ENCODE data around the gene NOC2L. TPM values are rescaled to one million over a fixed set of nuclear protein-coding genes. Genes with fewer than 3 reads are reported as not detected.

Gene NOC2L
- total RNA-seq, 1 donor from 2014 or later, result 39.6 TPM

GRCh38 chr1:919271-919872 is 39.7 kb downstream of the NOC2L start:
- Histone ChIP-seq H3K4me3 (no peak overlapping the region), H3K27ac (no peak overlapping the region), H3F3A (ENCODE audit: low read depth) (peaks cover 4% of the 10 kb centered on the region), H3K36me3 (no peaks in the 10 kb centered on the region), H3K27me3 (peaks cover 100% of the 10 kb centered on the region), H3K9me3 (ENCODE audit: low read depth) (no peaks in the 10 kb centered on the region), H3K79me2 (ENCODE audit: low read depth) (no peaks in the 10 kb centered on the region), H3K4me1 (peaks cover 15% of the 10 kb centered on the region), H4K20me1 (ENCODE audit: low read depth) (peaks cover 29% of the 10 kb centered on the region), H3K4me2 (no peak overlapping the region), H3K9ac (no peak overlapping the region), H2AFZ (replicated peaks) (no peak overlapping the region)
- Mint-ChIP-seq H3K27ac (no peak overlapping the region), H3K36me3 (no peaks in the 10 kb centered on the region), H3K9me3 (no peaks in the 10 kb centered on the region), H3K4me3 (no peak overlapping the region), H3K27me3 (ENCODE audit: insufficient read depth, low read depth) (peaks cover 38% of the 10 kb centered on the region), H3K4me1 (peaks cover 43% of the 10 kb centered on the region)
- DNase-seq (ENCODE audit: low spot score), result no peak
- TF ChIP-seq EZH2phosphoT487 (IDR thresholded peaks at IDR 0.05), result no peak
- TF ChIP-seq EZH2 (IDR thresholded peaks at IDR 0.05), result no peak

- no peak for DNase-seq (ENCODE audit: low spot score)
- Histone ChIP-seq H3K79me2 (ENCODE audit: low read depth) (no peaks in the 10 kb centered on the region), H3K27ac (no peak overlapping the region), H3K9me3 (ENCODE audit: low read depth) (no peaks in the 10 kb centered on the region), H3K4me2 (no peak overlapping the region), H3K4me1 (peaks cover 15% of the 10 kb centered on the region), H3K27me3 (peaks cover 100% of the 10 kb centered on the region), H3K36me3 (no peaks in the 10 kb centered on the region), H2AFZ (replicated peaks) (no peak overlapping the region), H4K20me1 (ENCODE audit: low read depth) (peaks cover 29% of the 10 kb centered on the region), H3K9ac (no peak overlapping the region), H3K4me3 (no peak overlapping the region), H3F3A (ENCODE audit: low read depth) (peaks cover 4% of the 10 kb centered on the region)
- peak overlapping the region; percentile 35 for H3K27ac Mint-ChIP-seq
- H3K27me3 Mint-ChIP-seq (ENCODE audit: insufficient read depth, low read depth), result peaks cover 38% of the 10 kb centered on the region
- peaks cover 43% of the 10 kb centered on the region for H3K4me1 Mint-ChIP-seq
- TF ChIP-seq EZH2phosphoT487 (IDR thresholded peaks at IDR 0.05), result no peak
- no peak for TF ChIP-seq EZH2 (IDR thresholded peaks at IDR 0.05)
- no peak for TF ChIP-seq CTCF (IDR thresholded peaks at IDR 0.05)
- H3K4me3 Mint-ChIP-seq, result peak overlapping the region; percentile 44
- no peaks in the 10 kb centered on the region for H3K36me3 Mint-ChIP-seq
- no peaks in the 10 kb centered on the region for H3K9me3 Mint-ChIP-seq
Measured at GRCh38 chr1:918843-919242, 40.2 kb downstream of the NOC2L start.

GRCh38 chr1:918353-918752 is 40.7 kb downstream of the NOC2L start:
- Histone ChIP-seq H3K36me3 (no peaks in the 10 kb centered on the region), H3K79me2 (ENCODE audit: low read depth) (no peaks in the 10 kb centered on the region), H3K9me3 (ENCODE audit: low read depth) (no peaks in the 10 kb centered on the region), H3K4me1 (peaks cover 14% of the 10 kb centered on the region), H3K4me3 (no peak overlapping the region), H3K27me3 (peaks cover 100% of the 10 kb centered on the region), H3K4me2 (no peak overlapping the region), H4K20me1 (ENCODE audit: low read depth) (peaks cover 27% of the 10 kb centered on the region), H3K9ac (no peak overlapping the region), H2AFZ (replicated peaks) (no peak overlapping the region), H3F3A (ENCODE audit: low read depth) (peaks cover 4% of the 10 kb centered on the region), H3K27ac (no peak overlapping the region)
- no peak for TF ChIP-seq EZH2 (IDR thresholded peaks at IDR 0.05)
- no peak for TF ChIP-seq EZH2phosphoT487 (IDR thresholded peaks at IDR 0.05)
- TF ChIP-seq CTCF (IDR thresholded peaks at IDR 0.05), result no peak
- no peaks in the 10 kb centered on the region for H3K9me3 Mint-ChIP-seq
- no peak overlapping the region for H3K27ac Mint-ChIP-seq
- peak overlapping the region; percentile 44 for H3K4me3 Mint-ChIP-seq
- peaks cover 43% of the 10 kb centered on the region for H3K4me1 Mint-ChIP-seq
- H3K36me3 Mint-ChIP-seq, result no peaks in the 10 kb centered on the region
- peaks cover 37% of the 10 kb centered on the region for H3K27me3 Mint-ChIP-seq (ENCODE audit: insufficient read depth, low read depth)
- no peak for DNase-seq (ENCODE audit: low spot score)

GRCh38 chr1:917466-918091 is 41.5 kb downstream of the NOC2L start:
- peaks cover 34% of the 10 kb centered on the region for H3K27me3 Mint-ChIP-seq (ENCODE audit: insufficient read depth, low read depth)

More at GRCh38 chr1:917466-918091, 41.5 kb downstream of the NOC2L start:
- Histone ChIP-seq H3K36me3 (no peaks in the 10 kb centered on the region), H3K79me2 (ENCODE audit: low read depth) (no peaks in the 10 kb centered on the region), H3K4me1 (peaks cover 8% of the 10 kb centered on the region), H3K27ac (no peak overlapping the region), H3K9me3 (ENCODE audit: low read depth) (no peaks in the 10 kb centered on the region), H3K4me2 (no peak overlapping the region), H3K9ac (no peak overlapping the region), H3K27me3 (peaks cover 100% of the 10 kb centered on the region), H2AFZ (replicated peaks) (no peak overlapping the region), H3F3A (ENCODE audit: low read depth) (peaks cover 4% of the 10 kb centered on the region), H4K20me1 (ENCODE audit: low read depth) (peaks cover 19% of the 10 kb centered on the region), H3K4me3 (no peak overlapping the region)
- no peak for DNase-seq (ENCODE audit: low spot score)
- Mint-ChIP-seq H3K9me3 (no peaks in the 10 kb centered on the region), H3K4me1 (peaks cover 42% of the 10 kb centered on the region), H3K27ac (peak overlapping the region; percentile 96), H3K36me3 (no peaks in the 10 kb centered on the region), H3K4me3 (no peak overlapping the region)
- no peak for TF ChIP-seq EZH2phosphoT487 (IDR thresholded peaks at IDR 0.05)
- TF ChIP-seq EZH2 (IDR thresholded peaks at IDR 0.05), result no peak
- TF ChIP-seq CTCF (IDR thresholded peaks at IDR 0.05), result no peak

Measured in neural progenitor cell (in vitro differentiated cells).